K562 (cell line): Measurements from ENCODE around the gene GPC3. TPM values are rescaled to one million over a fixed set of nuclear protein-coding genes. Genes with fewer than 3 reads are reported as not detected.

ENCODE experiments used
- ATAC-seq: fragments of 200-7000 bp; cut with Tn5 transposase; 3 replicates; pipeline ENCODE4 v1.9.1; 2020; ENCODE audit warnings: moderate library complexity
- BruUV-seq: library from RNA; stranded (reverse); fragments of 400-500 nt; replicated peaks from 2 replicates; lab custom pipeline; 2021; lab: Mats Ljungman, UMichigan
- CTCF ChIA-PET: fragments of 300-600 bp; formaldehyde crosslinking; extraction: SDS; loops from one replicate; lab custom pipeline; 2021; ENCODE audit warnings: low intra/inter-chr PET ratio; lab: Yijun Ruan, JAX
- POLR2A ChIA-PET: fragments of 300-600, 350-650 bp; sonication (Branson Sonifier 250); formaldehyde crosslinking; extraction: SDS; loops from one replicate; lab custom pipeline; 2021; ENCODE audit warnings: antibody characterized with exemption, inconsistent platforms; lab: Yijun Ruan, JAX
- DNase-seq, 4 experiments: peaks; one replicate each; pipeline versions ENCODE4 v3.0.0 to v3.0.0-alpha.2; 2011 to 2018; ENCODE audit warnings: low spot score in 3 of 4, mixed read lengths in 3 of 4; ENCODE audit errors: extremely low read depth in 1 of 4
- FAIRE-seq: peaks from 2 replicates; lab custom pipeline; 2011; peaks lifted over from hg19 to GRCh38; lab: Jason Lieb, UNC
- H2AFZ ChIP-seq: 2 replicates; pipeline ENCODE4 v1.6.0; 2011; ENCODE audit warnings: low read depth, low read length, control low read depth, inconsistent platforms
- H3K27ac ChIP-seq: fragments of 200-600 bp; 3 replicates; pipeline ENCODE4 v1.8.0; 2011; ENCODE audit warnings: low read depth, mild to moderate bottlenecking, control low read depth, inconsistent platforms, low read length, moderate library complexity, mixed read lengths; ENCODE audit errors: extremely low read depth
- H3K27me3 ChIP-seq, 2 experiments: fragments of 300-600 bp in 1 of 2; 2 replicates in 1 of 2; 3 replicates in 1 of 2; pipeline versions ENCODE4 v1.6.0 to v1.8.0; 2011; ENCODE audit warnings: inconsistent platforms in 2 of 2, low read length in 2 of 2, mild to moderate bottlenecking in 1 of 2, mixed read lengths in 1 of 2, moderate library complexity in 1 of 2; ENCODE audit not compliant: control insufficient read depth in 2 of 2, insufficient read depth in 2 of 2
- H3K36me3 ChIP-seq: fragments of 300-600 bp; 3 replicates; pipeline ENCODE4 v1.8.0; 2011; ENCODE audit warnings: mild to moderate bottlenecking, low read length, inconsistent platforms; ENCODE audit not compliant: control insufficient read depth, insufficient read depth
- H3K4me1 ChIP-seq, 2 experiments: fragments of 200-600 bp in 1 of 2; replicated peaks in 1 of 2; 2 replicates in 1 of 2; 3 replicates in 1 of 2; pipeline versions ENCODE4 v1.5.1 to v1.8.0; 2011; ENCODE audit warnings: inconsistent platforms in 2 of 2, low read length in 2 of 2, mild to moderate bottlenecking in 1 of 2, mixed read lengths in 1 of 2, moderate library complexity in 1 of 2; ENCODE audit not compliant: control insufficient read depth in 2 of 2, insufficient read depth in 2 of 2
- H3K4me2 ChIP-seq: 2 replicates; pipeline ENCODE4 v1.6.1; 2011; ENCODE audit warnings: low read length, control low read depth, inconsistent platforms, mixed read lengths; ENCODE audit not compliant: insufficient read depth
- H3K4me3 ChIP-seq: fragments of 200-600 bp; sonication (generic), shearing (Covaris generic); 2 replicates; pipeline ENCODE4 v1.5.1; 2016; ENCODE audit warnings: control low read depth, inconsistent platforms
- H3K79me2 ChIP-seq: fragments of 200-600 bp; 3 replicates; pipeline ENCODE4 v1.8.0; 2011; ENCODE audit warnings: low read length, inconsistent platforms; ENCODE audit not compliant: control insufficient read depth, insufficient read depth
- H3K9ac ChIP-seq, 2 experiments: 2 replicates each; pipeline versions ENCODE4 v1.6.0 to v1.6.1; 2011; ENCODE audit warnings: low read depth in 2 of 2, low read length in 2 of 2, control low read depth in 1 of 2, inconsistent platforms in 1 of 2, mild to moderate bottlenecking in 1 of 2, mixed read lengths in 1 of 2; ENCODE audit not compliant: insufficient read depth in 1 of 2
- H3K9me1 ChIP-seq: one replicate; pipeline ENCODE4 v1.6.0; 2011; ENCODE audit warnings: inconsistent platforms, mild to moderate bottlenecking, low read length, moderate library complexity; ENCODE audit not compliant: control insufficient read depth, insufficient read depth
- H3K9me3 ChIP-seq: replicated peaks from 2 replicates; pipeline ENCODE4 v1.5.1; 2011; ENCODE audit warnings: low read depth, low read length, inconsistent platforms; ENCODE audit not compliant: control insufficient read depth, insufficient read depth
- H4K20me1 ChIP-seq: replicated peaks from 2 replicates; pipeline ENCODE4 v1.6.1; 2011; ENCODE audit warnings: low read length, inconsistent platforms, mixed read lengths; ENCODE audit not compliant: control insufficient read depth, insufficient read depth
- ELF1 ChIP-seq: fragments of 200-800 bp; sonication (Bioruptor generic); IDR thresholded peaks from 2 replicates; pipeline ENCODE4 v1.6.1; 2016; ENCODE audit warnings: missing genetic modification characterization, missing compliant biosample characterization
- EP300 ChIP-seq: IDR thresholded peaks from 2 replicates; pipeline ENCODE4 v1.6.1; 2012; ENCODE audit warnings: low read length, improper control_type of control experiment
- KLF16 ChIP-seq: IDR thresholded peaks from 2 replicates; pipeline ENCODE4 v1.6.1; 2016; ENCODE audit warnings: antibody characterized with exemption
- NEUROD1 ChIP-seq: fragments of 150-350 bp; IDR thresholded peaks from 2 replicates; pipeline ENCODE4 v1.6.1; 2014; ENCODE audit warnings: borderline replicate concordance, low read length, low read depth; ENCODE audit not compliant: partially characterized antibody
- POLR2A ChIP-seq: fragments of 450-650 bp; conservative IDR thresholded peaks from 2 replicates; pipeline ENCODE4 v1.6.1; 2016
- POLR2G ChIP-seq: fragments of 200-400 bp; formaldehyde crosslinking; IDR thresholded peaks from 2 replicates; pipeline ENCODE4 v1.6.1; 2017; ENCODE audit warnings: low read depth, mild to moderate bottlenecking, antibody characterized with exemption, low read length, moderate library complexity
- RERE ChIP-seq: sonication (generic); formaldehyde crosslinking; IDR thresholded peaks from 2 replicates; pipeline ENCODE4 v1.8.0; 2023; ENCODE audit warnings: missing genetic modification reagents, mild to moderate bottlenecking, borderline replicate concordance
- WGBS: fragments of 100-300 bp; shearing (Covaris generic); methylation state at CpG from one replicate; pipeline ENCODE4 v1.1.6; 2016; ENCODE audit warnings: low coverage, mixed read lengths; ENCODE audit not compliant: insufficient coverage; ENCODE audit errors: missing lambda C conversion rate; 5-methylcytosine and 5-hydroxymethylcytosine counted together
- in situ Hi-C: fragments of 300-500 bp; cut with MboI; formaldehyde crosslinking; loops from 4 replicates; pipeline ENCODE4 v1.15.0; 2018; ENCODE audit warnings: inconsistent platforms, mixed read lengths
- intact Hi-C: fragments of 100-400 bp; cut with micrococcal nuclease; formaldehyde crosslinking; loops from 2 replicates; pipeline ENCODE4 v1.14.2; 2022
- polyA plus RNA-seq, 8 experiments: library from polyadenylated mRNA; depleted of rRNA in 4 of 8; stranded (reverse) in 5 of 8; unstranded in 3 of 8; fragments of >200 nt; fragmentation: Nextera tagmentation in 2 of 8; fragmentation: Illumina TruSeq in 1 of 8; extraction: Ambion mirVana in 2 of 8; extraction: Trizol in 1 of 8; gene quantifications; 2 replicates each; pipeline versions ENCODE4 v1.2.1 to v1.2.3, GENCODE V29; 2011 to 2014; ENCODE audit warnings: inconsistent platforms in 1 of 8, missing spikeins in 1 of 8
- total RNA-seq, 7 experiments: library from RNA; depleted of rRNA in 6 of 7; stranded (reverse); fragments of >200 nt in 6 of 7; fragmentation: Illumina TruSeq in 2 of 7; extraction: Trizol in 2 of 7; gene quantifications; 2 replicates each; pipeline versions ENCODE4 v1.2.1 to v1.2.3, GENCODE V29; 2011 to 2021; ENCODE audit warnings: low replicate concordance in 1 of 7

GPC3 gene
- total and polyA plus RNA-seq, 9 of the 15 experiments (the other 6 are each of a cell fraction or from before 2014, with no cell fraction given): 0.42 TPM; not detected in 8

GRCh38 chrX:133588827-133589226, 396.6 kb downstream of the GPC3 start:
- 0% methylated on average over 1 of the region's 1 CpG for WGBS
- H3K9ac ChIP-seq: no peak overlapping the region

More at GRCh38 chrX:133588827-133589226, 396.6 kb downstream of the GPC3 start:
- no peaks in the 10 kb centered on the region for H3K4me1 ChIP-seq
- H4K20me1 ChIP-seq: no peaks in the 10 kb centered on the region
- H3K36me3 ChIP-seq: no peaks in the 10 kb centered on the region
- H3K9me1 ChIP-seq: no peaks in the 10 kb centered on the region
- FAIRE-seq: no peak
- no peaks in the 10 kb centered on the region for H3K79me2 ChIP-seq
- intact Hi-C loops: no loop called here
- no peak overlapping the region for H3K4me2 ChIP-seq
- DNase-seq: no peak
- ATAC-seq: no peak
- ChIA-PET CTCF (no interaction called here), POLR2A (interaction anchor here (0.8 kb wide), 1 partner anchor 55 kb away, joined by 4 read pairs; no protein-coding TSS in a partner anchor)
- no TSS peak for BruUV-seq
- no peak overlapping the region for H3K4me3 ChIP-seq
- H3K27me3 ChIP-seq: no peaks in the 10 kb centered on the region
- in situ Hi-C loops: no loop called here
- TF ChIP-seq ELF1: no peak
- no peak for TF ChIP-seq EP300
- TF ChIP-seq POLR2A: no peak
- TF ChIP-seq RERE (CRISPR knock-in tag): no peak
- TF ChIP-seq POLR2G: no peak
- no peak for TF ChIP-seq NEUROD1
- TF ChIP-seq KLF16: no peak
- H3K9me3 ChIP-seq: no peaks in the 10 kb centered on the region
- no peak overlapping the region for H3K27ac ChIP-seq
- H2AFZ ChIP-seq: no peak overlapping the region
